ENCODE measurements around the gene BCORL1.

The BCORL1 gene

DNA sequence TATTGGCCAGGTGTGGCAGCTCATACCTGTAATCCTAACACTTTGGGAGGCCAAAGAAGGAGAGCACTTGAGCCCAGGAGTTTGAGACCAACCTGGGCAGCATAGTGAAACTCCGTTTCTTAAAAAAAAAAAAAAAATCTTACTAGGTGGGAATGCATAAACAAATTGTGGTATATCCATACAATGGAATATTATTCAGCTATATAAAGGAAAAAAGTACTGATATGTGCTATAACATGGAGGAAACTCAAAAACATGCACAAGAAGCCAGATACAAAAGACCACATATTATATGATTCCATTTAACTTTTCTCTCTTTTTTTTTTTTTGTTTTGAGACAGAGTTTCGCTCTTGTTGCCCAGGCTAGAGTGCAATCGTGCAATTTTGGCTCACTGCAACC, 13.5 kb upstream of the BCORL1 start:
- no peak for DNase-seq

DNA sequence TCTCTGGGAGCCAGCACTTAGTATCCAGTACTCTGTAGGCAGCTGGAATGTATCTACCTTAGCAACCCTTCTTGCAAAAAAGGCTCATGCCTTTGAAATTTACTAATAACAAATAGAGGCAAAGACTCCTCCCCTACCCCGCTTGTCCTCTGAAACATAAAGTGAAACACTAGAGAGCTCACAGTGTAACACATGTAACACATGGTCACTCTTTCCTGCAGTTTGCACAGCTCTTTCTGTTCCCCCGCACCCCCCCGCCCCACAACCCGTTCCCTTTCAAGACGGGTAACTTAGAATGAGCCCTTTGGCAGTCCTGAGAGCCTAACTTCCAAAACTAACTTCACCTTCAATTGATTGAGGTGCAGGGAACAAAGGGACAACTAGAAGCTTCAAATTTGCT, 6.0 kb upstream of the BCORL1 start:
- no peak for DNase-seq

DNA sequence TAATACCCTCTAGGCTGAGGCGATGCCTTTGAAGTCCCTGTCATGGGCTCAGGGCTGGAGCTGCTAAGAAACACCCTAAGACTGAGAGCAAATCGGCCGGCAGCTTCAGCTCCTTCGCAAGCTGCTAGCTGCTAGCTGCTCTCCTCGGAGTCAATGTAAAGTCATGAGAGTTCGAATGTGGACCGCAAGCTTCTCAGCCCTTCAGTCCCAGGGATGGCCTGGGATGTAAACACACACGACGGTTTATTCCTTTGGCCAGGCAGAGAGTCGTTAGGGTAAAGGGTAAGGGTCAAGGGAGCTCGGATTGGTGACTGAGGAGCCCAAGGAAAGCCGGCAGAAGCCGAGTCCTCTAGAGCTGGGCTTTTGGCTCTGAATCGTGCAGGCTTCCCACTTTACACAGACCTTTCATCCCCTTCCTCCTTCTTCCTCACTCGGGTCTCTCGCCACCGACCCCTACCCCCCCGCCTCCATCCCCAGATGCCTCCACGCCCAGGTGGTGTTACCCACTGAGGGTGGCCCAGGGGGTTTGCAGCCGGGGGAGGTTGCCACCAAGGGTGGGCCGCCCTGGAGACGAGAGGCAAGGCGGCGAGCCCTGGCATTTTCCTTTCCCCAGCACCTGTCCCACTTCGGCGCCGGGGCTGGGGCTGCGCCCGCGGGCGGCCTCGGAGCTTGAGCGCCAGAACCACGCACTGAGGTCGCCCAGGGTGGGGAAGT, 3.1 kb upstream of the BCORL1 start:
- no peak for DNase-seq

DNA sequence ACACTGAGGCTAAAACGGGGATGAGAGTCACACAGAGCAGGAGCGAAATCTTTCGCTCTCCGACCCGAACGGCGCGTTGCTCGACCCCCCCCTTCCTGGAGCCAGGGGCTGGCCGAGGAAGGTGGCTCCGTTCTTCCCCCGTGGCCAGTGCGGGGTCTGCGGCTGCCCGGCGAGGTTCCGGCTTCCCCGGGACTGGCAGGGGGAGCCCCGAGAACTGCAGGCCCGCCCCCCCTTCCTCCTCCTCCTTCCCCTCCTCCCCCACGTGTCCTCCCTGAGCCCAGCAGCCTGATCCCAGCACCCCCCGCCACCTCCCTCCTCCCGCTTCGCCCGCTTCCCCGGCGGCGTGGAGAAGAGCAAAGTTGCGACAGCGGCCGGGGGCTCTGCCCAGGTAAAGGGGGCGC, 2.4 kb upstream of the BCORL1 start:
- no peak for DNase-seq

DNA sequence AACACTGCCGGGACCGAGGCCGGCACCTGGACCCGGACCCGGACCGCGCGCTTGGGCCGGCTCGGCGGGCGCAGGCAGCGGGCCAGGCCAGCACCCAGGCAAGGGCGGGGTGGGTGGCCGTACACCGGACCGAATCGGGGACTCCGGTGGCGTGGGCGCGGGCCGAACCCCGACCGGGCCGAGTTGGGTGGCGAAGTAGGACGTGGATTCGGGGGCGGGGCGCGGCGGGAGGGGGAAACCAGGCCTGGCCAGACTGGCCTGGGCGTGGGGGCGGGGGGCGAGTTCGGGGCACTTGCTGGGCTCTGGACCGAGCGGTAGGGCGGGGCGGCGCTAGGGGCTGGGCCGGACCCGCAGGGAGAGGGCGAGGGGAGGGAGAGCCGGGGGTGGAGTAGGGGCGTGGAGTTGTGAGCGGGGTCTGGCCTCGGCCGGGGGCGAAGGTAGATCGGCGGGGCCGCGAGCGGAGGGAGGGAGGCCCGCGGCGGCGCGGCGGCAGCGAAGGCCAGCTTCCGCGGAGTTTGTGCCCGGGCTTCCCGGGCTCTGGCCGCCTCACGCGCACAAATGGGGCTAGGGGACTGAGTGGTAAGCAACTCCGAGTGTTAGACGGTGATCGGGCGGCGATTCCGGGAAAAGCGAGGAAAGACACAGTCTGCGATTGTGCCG, 1.8 kb upstream of the BCORL1 start:
- DNase-seq, result no peak

DNA sequence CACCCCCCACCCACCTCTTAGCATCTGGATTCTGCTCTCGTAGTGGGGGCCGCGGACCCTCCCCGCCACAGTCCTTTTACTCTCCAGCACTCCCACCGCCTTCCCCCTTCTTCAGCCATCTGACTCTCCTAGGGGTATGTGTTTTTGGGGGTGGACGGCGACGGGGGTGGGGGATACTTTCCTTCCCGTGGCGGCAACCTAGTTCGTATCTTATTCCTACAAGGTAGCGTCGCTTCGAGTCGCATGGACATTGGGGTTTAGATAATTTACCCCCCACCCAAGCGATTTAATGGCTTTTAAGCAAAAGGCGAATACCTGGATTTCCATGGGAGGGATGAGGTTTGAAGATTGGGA, 1.3 kb upstream of the BCORL1 start:
- DNase-seq, result no peak

DNA sequence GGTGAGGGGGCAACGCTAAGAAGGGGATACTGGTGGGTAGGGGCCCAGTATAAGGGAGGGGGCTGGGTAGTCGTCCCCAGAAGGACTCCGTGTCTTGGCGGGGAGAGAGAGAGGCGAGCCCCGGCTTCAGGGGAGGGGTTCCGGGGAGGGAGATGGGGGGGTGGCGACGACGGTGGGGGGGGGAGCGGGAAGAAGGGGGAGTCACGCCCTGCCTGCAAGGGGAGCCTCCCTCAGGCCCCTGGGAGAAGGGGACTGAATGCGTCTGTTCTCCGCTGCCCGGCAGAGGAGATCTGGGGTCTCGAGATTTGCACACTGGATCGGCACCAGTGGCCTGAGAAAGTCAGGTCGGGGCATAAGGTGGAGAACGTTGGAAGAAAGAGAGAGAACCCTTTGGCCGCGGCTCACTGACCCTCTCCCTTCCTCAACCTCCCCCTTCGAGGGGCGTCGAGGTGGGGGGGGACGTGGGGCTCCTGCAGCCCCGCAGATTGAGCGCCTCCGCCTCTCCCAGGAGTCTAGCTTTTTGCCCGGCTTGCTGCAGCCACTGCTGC, 609 bp upstream of the BCORL1 start:
- no peak for DNase-seq

DNA sequence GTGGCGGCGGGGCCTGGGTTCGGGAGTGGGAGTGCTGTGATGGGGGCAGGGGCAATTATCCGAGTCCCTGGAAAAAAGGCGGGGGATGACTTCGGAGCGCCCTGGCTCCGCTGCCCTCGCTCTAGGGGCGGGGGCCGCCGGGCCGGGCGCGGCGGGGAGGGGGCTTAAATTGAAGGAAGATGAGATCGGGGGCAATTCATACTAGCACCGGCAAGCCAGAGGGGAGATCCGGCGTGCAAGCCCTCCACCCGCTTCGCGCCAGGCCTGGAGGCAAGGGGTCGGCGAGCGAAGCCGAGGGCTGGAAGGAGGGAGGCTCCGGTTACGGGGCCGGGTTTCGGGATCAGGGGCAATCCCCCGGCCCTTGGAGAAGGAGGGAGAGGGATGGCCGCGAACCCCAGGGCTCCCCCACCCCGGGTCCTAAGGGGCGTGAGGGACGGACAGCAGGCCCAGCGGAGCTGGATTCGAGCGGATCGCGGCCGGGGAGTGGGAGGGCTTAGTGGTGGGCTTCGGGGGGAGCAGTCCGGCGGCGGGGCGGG, 1.2 kb downstream of the BCORL1 start:
- DNase-seq, result no peak

DNA sequence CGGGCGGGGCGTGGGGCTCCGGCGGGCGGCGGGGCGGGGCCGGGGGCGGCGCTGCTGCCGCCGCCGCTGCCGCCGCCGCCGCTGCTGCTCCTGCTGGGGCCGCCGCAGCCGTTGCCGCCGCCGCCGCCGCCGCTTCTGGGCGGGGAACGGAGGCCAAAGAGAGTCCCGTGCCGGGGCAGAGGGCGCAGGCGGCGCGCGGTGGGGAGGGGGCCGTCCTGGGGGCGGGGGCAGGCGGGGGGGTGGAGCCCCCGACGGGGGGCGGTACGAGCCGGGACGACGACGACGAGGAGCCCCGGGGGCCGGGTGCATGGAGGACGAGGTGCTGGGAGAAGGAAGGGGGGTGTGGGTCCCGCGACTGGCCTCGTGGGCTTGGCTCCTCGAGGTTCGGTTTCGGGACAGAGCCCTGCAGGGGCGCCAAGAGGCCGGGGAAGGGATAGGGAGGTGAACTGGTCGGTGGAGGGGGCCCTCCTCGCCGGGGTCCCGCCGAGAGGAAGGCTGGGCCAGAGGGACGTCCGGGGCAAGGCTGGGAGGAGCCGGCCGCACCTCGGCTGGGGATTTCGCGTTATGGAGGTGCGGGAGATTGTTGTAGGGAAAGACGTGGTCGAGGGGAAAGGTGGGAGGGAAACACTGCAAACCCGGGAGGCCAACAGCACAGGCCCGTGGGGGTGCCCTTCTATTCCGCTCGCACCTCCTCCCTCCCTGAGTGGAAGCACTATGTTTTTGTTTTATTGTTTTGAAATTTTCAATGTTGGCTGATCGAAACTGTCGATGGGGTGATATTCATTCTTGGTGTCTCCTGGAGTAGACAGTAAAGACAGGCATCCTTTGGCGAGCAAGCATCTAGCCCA, 1.9 kb downstream of the BCORL1 start:
- DNase-seq, result no peak

DNA sequence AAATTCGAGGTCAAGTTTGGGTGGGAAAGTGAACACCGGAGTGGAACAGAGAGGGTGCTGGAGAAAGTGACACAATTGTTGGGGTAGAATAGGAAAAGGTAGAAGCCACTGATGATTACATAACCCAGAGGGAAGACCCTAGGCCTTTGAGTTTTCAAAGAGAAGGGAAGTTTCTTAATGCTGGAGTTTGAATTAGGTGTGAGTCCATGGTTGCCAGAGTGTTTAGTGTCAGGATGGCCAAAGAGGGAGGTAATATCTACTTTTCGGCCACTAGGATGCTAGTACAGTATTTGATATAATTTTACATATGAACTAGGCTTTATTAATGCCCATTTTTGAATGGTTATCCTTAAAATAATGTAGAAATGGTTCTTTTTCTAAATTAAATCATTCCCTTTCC, 5.4 kb downstream of the BCORL1 start:
- DNase-seq, result no peak

DNA sequence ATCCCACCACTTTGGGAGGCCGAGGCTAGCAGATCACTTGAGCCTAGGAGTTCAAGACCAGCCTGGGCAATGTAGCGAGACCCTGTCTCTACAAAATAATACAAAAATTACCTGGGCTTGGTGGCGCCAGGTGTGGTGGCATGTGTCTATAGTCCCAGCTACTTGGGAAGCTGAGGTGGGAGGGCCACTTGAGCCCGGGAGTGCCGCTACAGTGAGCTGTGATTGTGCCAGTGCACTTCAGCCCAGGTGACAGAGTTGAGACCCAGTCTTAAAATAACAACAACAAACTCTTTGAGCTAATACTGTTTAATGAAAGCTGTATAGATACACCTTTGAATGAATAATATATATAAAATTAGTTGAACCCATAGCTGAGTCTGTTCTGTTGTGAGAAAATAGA, 9.7 kb downstream of the BCORL1 start:
- DNase-seq, result no peak

DNA sequence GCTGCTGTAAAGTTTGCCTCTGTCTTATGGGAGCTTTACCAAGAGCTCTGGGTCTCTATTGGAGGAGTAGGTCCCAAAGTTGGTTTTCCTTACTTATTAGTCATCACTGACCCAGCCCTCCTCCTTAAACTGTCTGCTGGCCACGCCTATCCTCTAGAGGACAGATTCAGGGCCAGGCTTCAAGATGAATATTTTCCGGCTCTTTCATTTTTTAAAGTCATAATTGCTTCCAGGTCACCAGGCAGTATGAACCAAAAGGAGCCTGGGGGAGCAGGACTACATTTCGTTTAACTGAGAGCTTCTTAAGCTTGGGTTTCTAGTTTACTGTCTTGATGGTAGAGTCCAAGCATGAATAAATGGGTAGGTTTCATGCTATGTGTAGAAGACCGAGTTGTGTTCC, 13.7 kb downstream of the BCORL1 start:
- no peak for DNase-seq

DNA sequence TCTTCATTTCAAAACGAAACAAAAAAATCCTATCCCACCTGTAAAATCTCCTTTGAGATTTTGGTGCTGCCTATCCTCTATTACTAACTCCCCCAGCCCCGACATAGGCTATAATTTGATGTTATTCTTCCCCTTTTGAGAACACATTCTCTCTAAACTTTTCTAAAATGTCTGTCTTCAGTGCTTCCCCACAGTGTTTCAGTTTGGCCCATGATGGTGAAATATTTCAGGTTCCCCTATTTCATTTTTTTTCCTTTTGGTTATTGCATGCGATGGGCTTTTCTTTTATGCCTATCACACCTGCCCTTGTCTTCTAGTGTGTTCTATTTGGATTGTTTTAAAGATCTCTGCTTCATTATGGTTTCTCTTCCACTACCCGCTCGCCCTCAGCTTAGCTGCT, 14.7 kb downstream of the BCORL1 start:
- no peak for DNase-seq

DNA sequence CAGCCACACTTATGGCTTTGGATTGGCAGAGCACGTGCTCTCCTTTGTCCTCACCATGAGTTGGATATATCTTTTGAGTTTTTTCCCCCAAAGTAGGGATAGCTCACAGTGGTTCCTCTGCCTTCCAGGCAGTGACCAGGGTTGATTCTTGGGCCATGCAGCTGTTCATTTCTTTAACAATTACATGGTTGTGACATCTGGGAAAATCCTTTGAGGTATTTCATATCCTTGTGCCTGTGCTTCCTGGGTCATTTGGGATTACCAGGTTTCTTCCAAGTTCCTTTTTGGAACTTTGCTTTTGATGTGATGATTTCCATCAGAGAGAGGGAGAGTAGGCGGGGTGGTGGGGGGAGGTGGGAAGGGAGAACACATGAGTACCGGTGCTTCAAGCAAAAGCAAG, 15.6 kb downstream of the BCORL1 start:
- DNase-seq, result no peak

DNA sequence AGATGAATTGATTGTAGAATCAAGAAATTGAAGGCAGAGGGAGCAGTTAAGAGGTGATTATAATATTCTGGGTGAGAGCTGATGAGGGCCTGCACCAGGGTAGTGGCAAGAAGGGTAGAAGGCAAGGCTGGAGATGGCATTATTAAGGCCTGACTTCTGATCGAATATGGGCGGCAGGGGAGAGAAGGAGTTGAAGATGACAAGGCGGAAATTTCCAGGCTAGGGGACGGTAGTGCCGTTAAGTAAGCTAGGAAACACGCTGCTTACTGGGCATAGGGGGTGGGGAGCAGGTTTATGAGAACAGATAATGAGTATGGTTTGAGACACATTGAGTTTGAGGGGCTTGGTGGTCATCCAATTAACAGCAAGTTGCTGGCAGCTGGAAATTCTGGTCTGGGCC, 19.5 kb downstream of the BCORL1 start:
- no peak for DNase-seq

DNA sequence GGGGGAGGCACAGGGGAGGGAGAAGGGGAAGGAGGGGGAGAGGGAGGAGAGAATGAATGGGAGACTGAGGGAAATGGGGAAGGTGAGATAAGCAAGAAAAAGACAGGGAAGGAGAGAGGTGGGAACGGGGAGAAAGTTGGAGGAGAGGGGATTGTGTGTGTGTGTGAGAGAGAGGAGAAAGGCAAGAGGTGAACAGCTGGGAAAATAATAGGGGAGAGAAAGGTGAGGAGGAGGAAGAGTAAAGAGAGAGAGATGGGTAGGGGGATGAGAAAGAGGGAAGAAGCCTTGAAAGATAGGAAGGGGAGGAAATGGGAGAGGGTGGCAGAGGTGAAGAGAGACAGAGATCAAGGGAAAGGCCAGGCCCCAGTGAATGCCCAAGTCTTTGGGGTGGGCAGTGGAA, 20.1 kb downstream of the BCORL1 start:
- DNase-seq, result no peak

DNA sequence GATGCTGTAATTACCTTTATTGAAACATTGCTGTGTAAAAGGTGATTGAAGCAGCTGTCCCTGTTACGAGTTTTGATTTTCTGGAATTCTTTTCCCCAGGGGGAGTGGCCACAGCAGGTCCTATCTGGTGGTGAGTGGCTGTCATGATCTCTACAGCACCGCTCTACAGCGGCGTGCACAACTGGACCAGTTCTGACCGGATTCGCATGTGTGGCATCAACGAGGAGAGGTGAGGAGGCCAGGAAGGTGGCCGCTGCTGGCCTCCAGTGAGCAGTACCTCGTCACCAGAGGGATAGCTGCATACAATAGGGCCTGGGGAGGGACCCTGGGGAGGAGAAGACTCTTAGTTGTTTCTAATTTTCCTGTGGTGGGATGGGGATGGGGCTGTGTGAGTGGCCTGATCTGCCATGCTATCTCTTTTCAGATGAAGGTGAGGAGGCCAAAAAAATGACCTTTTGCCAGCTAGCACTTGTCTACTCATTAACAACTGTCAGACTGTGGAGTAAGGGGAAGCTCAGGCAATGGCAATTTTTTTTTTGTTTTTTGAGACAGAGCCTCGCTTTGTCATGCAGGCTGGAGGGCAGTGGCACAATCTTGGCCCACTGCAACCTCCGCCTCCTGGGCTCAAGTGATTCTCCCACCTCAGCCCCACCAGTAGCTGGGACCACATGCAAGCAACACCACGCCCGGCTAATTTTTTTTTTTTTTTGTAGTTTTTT, 22.8 kb downstream of the BCORL1 start:
- no peak for DNase-seq

DNA sequence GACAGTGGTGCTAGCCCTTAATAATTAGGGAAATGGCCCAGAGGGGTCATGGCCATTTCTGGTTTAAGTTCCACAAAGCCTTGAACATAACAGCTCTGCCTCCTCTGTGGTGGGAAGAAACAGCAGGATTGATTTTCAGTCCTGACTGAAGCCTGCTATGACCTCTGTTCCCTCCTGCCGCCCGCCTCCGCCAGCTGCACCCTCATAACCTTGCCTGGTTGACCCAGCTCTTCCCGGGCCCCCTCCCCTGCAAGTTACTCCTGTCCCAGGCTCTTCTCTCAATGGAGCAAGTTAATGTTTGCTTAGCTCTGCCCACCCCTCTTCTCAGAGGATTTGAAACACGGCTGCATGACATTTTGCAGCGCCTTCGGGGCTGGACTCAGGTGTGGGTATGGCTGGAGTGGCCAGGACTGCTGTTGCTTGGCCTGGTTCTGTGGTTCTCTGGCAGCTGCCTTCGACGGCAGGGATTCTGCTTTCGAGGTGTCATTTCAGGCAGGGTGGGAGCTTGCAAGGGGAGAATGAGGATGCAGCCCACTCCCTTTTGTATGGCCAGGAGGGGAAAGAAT, 27.3 kb downstream of the BCORL1 start:
- no peak for DNase-seq

DNA sequence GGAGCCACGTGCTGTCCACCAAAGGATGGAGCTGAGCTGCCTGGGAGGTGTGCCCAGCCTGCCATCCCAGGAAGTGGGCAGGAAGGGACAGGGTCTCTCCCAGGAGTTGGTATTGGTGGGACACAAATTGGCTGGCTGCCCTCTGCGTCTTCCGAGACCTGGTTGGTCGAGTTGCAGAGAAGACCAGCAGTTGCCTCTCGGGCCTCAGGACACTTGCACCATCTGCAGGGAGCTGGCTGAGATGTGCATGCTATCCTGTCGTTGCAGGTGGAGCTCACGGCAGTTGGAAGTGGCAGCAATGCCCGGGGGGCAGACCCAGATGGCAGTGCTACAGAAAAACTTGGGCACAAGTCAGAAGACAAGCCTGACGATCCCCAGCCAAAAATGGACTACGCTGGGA, 30.2 kb downstream of the BCORL1 start:
- DNase-seq, result no peak

DNA sequence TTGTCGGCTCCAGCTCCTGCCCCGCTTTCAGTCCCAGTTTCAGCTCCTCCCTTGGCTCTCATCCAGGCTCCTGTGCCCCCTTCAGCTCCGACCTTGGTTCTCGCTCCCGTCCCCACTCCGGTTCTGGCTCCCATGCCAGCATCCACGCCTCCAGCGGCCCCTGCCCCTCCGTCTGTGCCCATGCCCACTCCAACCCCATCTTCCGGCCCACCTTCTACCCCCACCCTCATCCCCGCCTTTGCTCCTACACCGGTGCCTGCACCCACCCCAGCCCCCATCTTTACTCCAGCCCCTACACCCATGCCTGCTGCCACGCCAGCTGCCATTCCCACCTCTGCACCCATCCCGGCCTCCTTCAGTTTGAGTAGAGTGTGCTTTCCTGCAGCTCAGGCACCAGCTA, 31.2 kb downstream of the BCORL1 start:
- DNase-seq, result no peak

DNA sequence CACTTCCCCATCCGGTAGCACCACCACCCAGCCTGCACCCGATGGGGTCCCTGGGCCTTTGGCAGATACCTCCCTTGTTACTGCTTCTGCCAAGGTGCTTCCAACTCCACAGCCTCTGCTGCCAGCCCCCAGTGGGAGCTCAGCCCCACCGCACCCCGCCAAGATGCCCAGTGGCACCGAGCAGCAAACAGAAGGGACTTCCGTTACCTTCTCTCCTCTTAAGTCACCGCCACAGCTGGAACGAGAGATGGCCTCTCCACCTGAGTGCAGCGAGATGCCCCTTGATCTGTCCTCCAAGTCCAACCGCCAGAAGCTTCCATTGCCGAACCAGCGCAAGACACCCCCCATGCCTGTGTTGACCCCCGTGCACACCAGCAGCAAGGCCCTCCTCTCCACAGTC, 31.9 kb downstream of the BCORL1 start:
- no peak for DNase-seq

DNA sequence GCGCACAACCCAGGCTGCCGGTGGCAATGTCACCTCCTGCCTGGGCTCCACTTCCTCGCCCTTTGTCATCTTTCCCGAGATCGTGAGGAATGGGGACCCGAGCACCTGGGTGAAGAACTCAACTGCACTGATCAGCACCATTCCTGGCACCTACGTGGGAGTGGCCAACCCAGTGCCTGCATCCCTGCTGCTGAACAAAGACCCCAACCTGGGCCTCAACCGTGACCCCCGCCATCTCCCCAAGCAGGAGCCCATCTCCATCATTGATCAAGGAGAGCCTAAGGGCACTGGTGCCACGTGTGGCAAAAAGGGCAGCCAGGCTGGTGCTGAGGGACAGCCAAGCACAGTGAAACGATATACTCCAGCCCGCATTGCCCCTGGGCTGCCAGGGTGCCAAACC, 32.3 kb downstream of the BCORL1 start:
- DNase-seq, result no peak

DNA sequence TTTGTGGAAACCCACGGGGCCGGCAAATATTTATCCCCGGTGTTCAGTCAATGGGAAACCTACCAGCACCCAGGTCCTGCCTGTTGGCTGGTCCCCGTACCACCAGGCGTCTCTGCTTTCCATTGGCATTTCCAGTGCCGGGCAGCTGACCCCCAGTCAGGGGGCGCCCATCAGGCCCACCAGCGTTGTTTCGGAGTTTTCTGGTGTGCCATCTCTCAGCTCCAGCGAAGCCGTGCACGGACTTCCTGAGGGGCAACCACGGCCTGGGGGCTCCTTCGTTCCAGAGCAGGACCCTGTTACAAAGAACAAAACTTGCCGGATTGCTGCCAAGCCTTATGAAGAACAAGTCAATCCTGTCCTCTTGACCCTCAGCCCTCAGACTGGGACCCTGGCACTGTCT, 32.7 kb downstream of the BCORL1 start:
- no peak for DNase-seq

Data from DMS 273 treated with DMSO at 0.1 percent for 48 hours (cell line).